KOPT-K1 (cell line): Measurements from ENCODE around the gene SHF.

Experiments
- H3K27ac ChIP-seq: fragments of 200-600 bp; sonication (generic); 2 replicates; pipeline ENCODE4 v1.5.1; 2016; ENCODE audit warnings: antibody characterized with exemption, mild to moderate bottlenecking, low read depth, low read length; ENCODE audit not compliant: poor library complexity, severe bottlenecking
- H3K36me3 ChIP-seq: fragments of 200-600 bp; sonication (generic); 2 replicates; pipeline ENCODE4 v1.5.1; 2017; ENCODE audit warnings: antibody characterized with exemption, mild to moderate bottlenecking, low read length, moderate library complexity; ENCODE audit not compliant: insufficient read depth
- H3K9me3 ChIP-seq: fragments of 200-600 bp; sonication (generic); 2 replicates; pipeline ENCODE4 v1.5.1; 2017; ENCODE audit warnings: antibody characterized with exemption, low read length, mild to moderate bottlenecking; ENCODE audit not compliant: insufficient read depth, poor library complexity, severe bottlenecking

The SHF gene

GRCh38 chr15:45167631-45168205 lies 20.0 kb downstream of the SHF start:
- H3K9me3 ChIP-seq = no peaks in the 10 kb centered on the region
- H3K27ac ChIP-seq = peak overlapping the region; percentile 93
- no peaks in the 10 kb centered on the region for H3K36me3 ChIP-seq

GRCh38 chr15:45166834-45167630 lies 20.7 kb downstream of the SHF start:
- Histone ChIP-seq H3K27ac (peak overlapping the region; percentile 93), H3K36me3 (no peaks in the 10 kb centered on the region), H3K9me3 (no peaks in the 10 kb centered on the region)

- Histone ChIP-seq H3K27ac (peak overlapping the region; percentile 93), H3K9me3 (no peaks in the 10 kb centered on the region), H3K36me3 (no peaks in the 10 kb centered on the region)
These were observed 22.2 kb downstream of the SHF start for GRCh38 chr15:45165536-45165935.

- H3K36me3 ChIP-seq = no peaks in the 10 kb centered on the region
- H3K9me3 ChIP-seq = no peaks in the 10 kb centered on the region
- H3K27ac ChIP-seq = no peak overlapping the region
These were observed 22.9 kb downstream of the SHF start for GRCh38 chr15:45164914-45165313.

- H3K9me3 ChIP-seq = no peaks in the 10 kb centered on the region
- H3K27ac ChIP-seq = no peak overlapping the region
- H3K36me3 ChIP-seq = no peaks in the 10 kb centered on the region
These were observed 24.3 kb downstream of the SHF start for GRCh38 chr15:45163508-45163856.

GRCh38 chr15:45162771-45163507 lies 24.8 kb downstream of the SHF start:
- no peak overlapping the region for H3K27ac ChIP-seq
- H3K36me3 ChIP-seq = no peaks in the 10 kb centered on the region
- no peaks in the 10 kb centered on the region for H3K9me3 ChIP-seq

GRCh38 chr15:45161666-45162065 lies 26.1 kb downstream of the SHF start:
- no peaks in the 10 kb centered on the region for H3K9me3 ChIP-seq
- H3K36me3 ChIP-seq = no peaks in the 10 kb centered on the region
- no peak overlapping the region for H3K27ac ChIP-seq

GRCh38 chr15:45157974-45158373 lies 29.8 kb downstream of the SHF start:
- Histone ChIP-seq H3K27ac (no peak overlapping the region), H3K9me3 (no peaks in the 10 kb centered on the region), H3K36me3 (no peaks in the 10 kb centered on the region)

- H3K27ac ChIP-seq = no peak overlapping the region
- no peaks in the 10 kb centered on the region for H3K36me3 ChIP-seq
- H3K9me3 ChIP-seq = no peaks in the 10 kb centered on the region
These were observed 30.9 kb downstream of the SHF start for GRCh38 chr15:45156744-45157455.

- no peaks in the 10 kb centered on the region for H3K9me3 ChIP-seq
- H3K27ac ChIP-seq = no peak overlapping the region
These were observed 32.0 kb downstream of the SHF start for GRCh38 chr15:45155739-45156138.

GRCh38 chr15:45151998-45152828 lies 35.6 kb downstream of the SHF start:
- Histone ChIP-seq H3K9me3 (no peaks in the 10 kb centered on the region), H3K36me3 (no peaks in the 10 kb centered on the region), H3K27ac (no peak overlapping the region)

More at GRCh38 chr15:45155739-45156138, 32.0 kb downstream of the SHF start:
- H3K36me3 ChIP-seq = no peaks in the 10 kb centered on the region

GRCh38 chr15:45150997-45151396 lies 36.8 kb downstream of the SHF start:
- H3K36me3 ChIP-seq = no peaks in the 10 kb centered on the region
- no peak overlapping the region for H3K27ac ChIP-seq
- H3K9me3 ChIP-seq = no peaks in the 10 kb centered on the region

- Histone ChIP-seq H3K27ac (no peak overlapping the region), H3K36me3 (no peaks in the 10 kb centered on the region), H3K9me3 (no peaks in the 10 kb centered on the region)
These were observed 37.3 kb downstream of the SHF start for GRCh38 chr15:45150481-45150880.

GRCh38 chr15:45149060-45149459 lies 38.7 kb downstream of the SHF start:
- no peaks in the 10 kb centered on the region for H3K9me3 ChIP-seq
- H3K27ac ChIP-seq = no peak overlapping the region
- no peaks in the 10 kb centered on the region for H3K36me3 ChIP-seq
